Progenitor cell of endocrine pancreas (in vitro differentiated cells): ENCODE results near the gene UBA7. TPM values are rescaled to one million over a fixed set of nuclear protein-coding genes. Genes with fewer than 3 reads are reported as not detected.

Experiments
- DNase-seq: peaks from one replicate; pipeline ENCODE4 v3.0.0; 2021; ENCODE audit warnings: low spot score; ENCODE audit not compliant: unreplicated experiment
- H3K27ac Mint-ChIP-seq: 2 replicates; pipeline ENCODE4 v1.8.0; 2021; ENCODE audit warnings: mild to moderate bottlenecking, moderate library complexity, mixed read lengths
- H3K27me3 Mint-ChIP-seq: 2 replicates; pipeline ENCODE4 v1.8.0; 2021; ENCODE audit warnings: mixed read lengths
- H3K36me3 Mint-ChIP-seq: 2 replicates; pipeline ENCODE4 v1.8.0; 2022; ENCODE audit warnings: mixed read lengths; ENCODE audit not compliant: insufficient read depth
- H3K4me1 Mint-ChIP-seq: 2 replicates; pipeline ENCODE4 v1.8.0; 2021; ENCODE audit warnings: low read depth, mixed read lengths
- H3K4me3 Mint-ChIP-seq: 2 replicates; pipeline ENCODE4 v1.8.0; 2021; ENCODE audit warnings: low read depth, mild to moderate bottlenecking, moderate library complexity, mixed read lengths
- H3K9me3 Mint-ChIP-seq: 2 replicates; pipeline ENCODE4 v1.8.0; 2021; ENCODE audit warnings: low read depth, mixed read lengths
- CTCF ChIP-seq: fragments of 200-600 bp; sonication (generic); IDR thresholded peaks from one replicate; pipeline ENCODE4 v1.5.0; 2021; ENCODE audit warnings: antibody characterized with exemption, mild to moderate bottlenecking; ENCODE audit not compliant: unreplicated experiment
- total RNA-seq: library from RNA; stranded (reverse); gene quantifications from 2 replicates; pipeline ENCODE4 v1.2.1, GENCODE V29; 2021

Gene UBA7
- total RNA-seq, 1 donor from 2014 or later = 1.2 TPM

- Mint-ChIP-seq H3K4me1 (no peaks in the 10 kb centered on the region), H3K27me3 (no peaks in the 10 kb centered on the region), H3K36me3 (peaks cover 6% of the 10 kb centered on the region), H3K9me3 (no peaks in the 10 kb centered on the region), H3K27ac (no peak overlapping the region), H3K4me3 (no peak overlapping the region)
- no peak for DNase-seq
- no peak for TF ChIP-seq CTCF
Measured at GRCh38 chr3:49769286-49769915, 44.4 kb downstream of the UBA7 start.

GRCh38 chr3:49763981-49764380, 49.8 kb downstream of the UBA7 start:
- H3K36me3 Mint-ChIP-seq = peaks cover 6% of the 10 kb centered on the region
- no peak overlapping the region for H3K27ac Mint-ChIP-seq
- DNase-seq = no peak
- no peaks in the 10 kb centered on the region for H3K4me1 Mint-ChIP-seq
- no peak for TF ChIP-seq CTCF
- no peaks in the 10 kb centered on the region for H3K9me3 Mint-ChIP-seq
- no peak overlapping the region for H3K4me3 Mint-ChIP-seq
- H3K27me3 Mint-ChIP-seq = no peaks in the 10 kb centered on the region

GRCh38 chr3:49761661-49762060, 52.1 kb downstream of the UBA7 start:
- TF ChIP-seq CTCF = no peak
- no peak overlapping the region for H3K27ac Mint-ChIP-seq
- H3K4me3 Mint-ChIP-seq = no peak overlapping the region
- H3K9me3 Mint-ChIP-seq = no peaks in the 10 kb centered on the region
- no peaks in the 10 kb centered on the region for H3K27me3 Mint-ChIP-seq
- H3K4me1 Mint-ChIP-seq = no peaks in the 10 kb centered on the region
- peaks cover 6% of the 10 kb centered on the region for H3K36me3 Mint-ChIP-seq
- no peak for DNase-seq

- Mint-ChIP-seq H3K4me1 (peaks cover 8% of the 10 kb centered on the region), H3K36me3 (peaks cover 2% of the 10 kb centered on the region), H3K4me3 (no peak overlapping the region), H3K27me3 (no peaks in the 10 kb centered on the region), H3K27ac (no peak overlapping the region), H3K9me3 (no peaks in the 10 kb centered on the region)
- DNase-seq = no peak
- no peak for TF ChIP-seq CTCF
Measured at GRCh38 chr3:49759226-49759625, 54.5 kb downstream of the UBA7 start.

- Mint-ChIP-seq H3K4me1 (peaks cover 11% of the 10 kb centered on the region), H3K27ac (no peak overlapping the region), H3K36me3 (peaks cover 3% of the 10 kb centered on the region), H3K4me3 (no peak overlapping the region), H3K9me3 (no peaks in the 10 kb centered on the region), H3K27me3 (no peaks in the 10 kb centered on the region)
- no peak for DNase-seq
- TF ChIP-seq CTCF = no peak
Measured at GRCh38 chr3:49757197-49757596, 56.6 kb downstream of the UBA7 start.
